GM12878 (cell line): ENCODE measurements around the gene TEX36. TPM values are rescaled to one million over a fixed set of nuclear protein-coding genes. Genes with fewer than 3 reads are reported as not detected.

Experiments
- ATAC-seq: fragments of 200-7000 bp; cut with Tn5 transposase; 3 replicates; pipeline ENCODE4 v1.9.1; 2020; ENCODE audit warnings: mild to moderate bottlenecking, moderate library complexity
- BruUV-seq: library from RNA; stranded (reverse); fragments of 400-500 nt; replicated peaks from 2 replicates; lab custom pipeline; 2021; lab: Mats Ljungman, UMichigan
- CTCF ChIA-PET: fragments of 300-600 bp; sonication (Branson Sonifier 250); formaldehyde crosslinking; extraction: SDS; loops from one replicate; lab custom pipeline; 2021; ENCODE audit warnings: inconsistent platforms; lab: Yijun Ruan, JAX
- POLR2A ChIA-PET: fragments of 350-600 bp; formaldehyde crosslinking; extraction: SDS; loops from one replicate; lab custom pipeline; 2021; ENCODE audit warnings: inconsistent platforms; lab: Charles Lee
- RAD21 ChIA-PET: fragments of 300-600 bp; sonication (Branson Sonifier 250); formaldehyde crosslinking; loops from one replicate; lab custom pipeline; 2023; ENCODE audit warnings: antibody characterized with exemption; ENCODE audit not compliant: unreplicated experiment; lab: Charles Lee
- SMC1A ChIA-PET: fragments of 300-600 bp; sonication (Branson Sonifier 250); formaldehyde crosslinking; loops from one replicate; lab custom pipeline; 2023; ENCODE audit not compliant: unreplicated experiment, uncharacterized antibody; lab: Charles Lee
- DNase-seq: peaks from one replicate; pipeline ENCODE4 v3.0.0-alpha.2; 2011; ENCODE audit warnings: low read depth, low spot score
- FAIRE-seq: peaks from 3 replicates; lab custom pipeline; 2011; peaks lifted over from hg19 to GRCh38; lab: Jason Lieb, UNC
- H2AFZ ChIP-seq: 2 replicates; pipeline ENCODE4 v1.6.0; 2011; ENCODE audit warnings: low read depth, low read length, control low read depth; ENCODE audit not compliant: control insufficient read depth
- H3K27ac ChIP-seq: 2 replicates; pipeline ENCODE4 v1.5.1; 2011; ENCODE audit warnings: control low read depth; ENCODE audit not compliant: control insufficient read depth, insufficient read depth
- H3K27me3 ChIP-seq, 2 experiments: replicated peaks in 1 of 2; 2 replicates each; pipeline versions ENCODE4 v1.6.0 to v1.6.1; 2011; ENCODE audit warnings: low read length in 1 of 2; ENCODE audit not compliant: control insufficient read depth in 2 of 2, insufficient read depth in 2 of 2
- H3K36me3 ChIP-seq, 2 experiments: 2 replicates each; pipeline ENCODE4 v1.5.1; 2011; ENCODE audit warnings: low read length in 1 of 2; ENCODE audit not compliant: control insufficient read depth in 2 of 2, insufficient read depth in 2 of 2
- H3K4me1 ChIP-seq: 2 replicates; pipeline ENCODE4 v1.6.1; 2011; ENCODE audit warnings: mild to moderate bottlenecking, low read length, moderate library complexity, mixed read lengths; ENCODE audit not compliant: control insufficient read depth, insufficient read depth
- H3K4me2 ChIP-seq: 2 replicates; pipeline ENCODE4 v1.6.0; 2011; ENCODE audit warnings: control low read depth; ENCODE audit not compliant: control insufficient read depth, insufficient read depth
- H3K4me3 ChIP-seq: fragments of 200-600 bp; sonication (generic); 2 replicates; pipeline ENCODE4 v1.5.1; 2016
- H3K79me2 ChIP-seq: 2 replicates; pipeline ENCODE4 v1.6.0; 2011; ENCODE audit warnings: low read length; ENCODE audit not compliant: control insufficient read depth, insufficient read depth
- H3K9ac ChIP-seq: 2 replicates; pipeline ENCODE4 v1.8.0; 2011; ENCODE audit warnings: low read length, control low read depth, mixed read lengths; ENCODE audit not compliant: control insufficient read depth, insufficient read depth
- H3K9me3 ChIP-seq: replicated peaks from 3 replicates; pipeline ENCODE4 v1.5.1; 2011; ENCODE audit warnings: mild to moderate bottlenecking, low read length; ENCODE audit not compliant: control insufficient read depth, insufficient read depth
- H4K20me1 ChIP-seq: 2 replicates; pipeline ENCODE4 v1.6.0; 2011; ENCODE audit not compliant: control insufficient read depth, insufficient read depth
- ATF3 ChIP-seq: IDR thresholded peaks from 2 replicates; pipeline ENCODE4 v1.6.1; 2011; ENCODE audit warnings: low read depth, mild to moderate bottlenecking, low read length, moderate library complexity, borderline replicate concordance; ENCODE audit errors: extremely low read depth
- CHD4 ChIP-seq: fragments of 200-600 bp; sonication (generic); IDR thresholded peaks from 2 replicates; pipeline ENCODE4 v1.6.1; 2016; ENCODE audit warnings: mild to moderate bottlenecking
- CTCF ChIP-seq, 3 experiments: IDR thresholded peaks in 2 of 3; conservative IDR thresholded peaks in 1 of 3; 2 replicates each; pipeline ENCODE4 v1.5.1; 2011; ENCODE audit warnings: low read depth in 3 of 3, low read length in 3 of 3, mild to moderate bottlenecking in 3 of 3, control low read depth in 2 of 3, moderate library complexity in 2 of 3, inconsistent platforms in 1 of 3, mixed read lengths in 1 of 3; ENCODE audit not compliant: control insufficient read depth in 2 of 3, insufficient read depth in 1 of 3; ENCODE audit errors: extremely low read depth in 1 of 3
- ESRRA ChIP-seq: IDR thresholded peaks from 2 replicates; pipeline ENCODE4 v1.6.1; 2012; ENCODE audit warnings: mild to moderate bottlenecking, low read length, improper control_type of control experiment
- FOXM1 ChIP-seq: IDR thresholded peaks from 2 replicates; pipeline ENCODE4 v1.6.1; 2012; ENCODE audit warnings: low read depth, mild to moderate bottlenecking, inconsistent platforms, low read length, moderate library complexity
- IRF4 ChIP-seq: IDR thresholded peaks from 2 replicates; pipeline ENCODE4 v1.6.1; 2011; ENCODE audit warnings: low read depth, low read length
- KAT2A ChIP-seq: conservative IDR thresholded peaks from 2 replicates; pipeline ENCODE4 v1.6.1; 2011; ENCODE audit warnings: low read depth, low read length; ENCODE audit not compliant: control insufficient read depth
- KLF5 ChIP-seq: fragments of 450-650 bp; IDR thresholded peaks from 2 replicates; pipeline ENCODE4 v1.6.1; 2014; ENCODE audit warnings: mild to moderate bottlenecking; ENCODE audit not compliant: partially characterized antibody
- MYC ChIP-seq: IDR thresholded peaks from 2 replicates; pipeline ENCODE4 v1.6.1; 2011; ENCODE audit warnings: mild to moderate bottlenecking, low read length, moderate library complexity, inconsistent platforms; ENCODE audit not compliant: insufficient read depth, insufficient replicate concordance, insufficient read length, severe bottlenecking
- NFIC ChIP-seq: IDR thresholded peaks from 2 replicates; pipeline ENCODE4 v1.6.1; 2012; ENCODE audit warnings: low read depth, mild to moderate bottlenecking, inconsistent platforms, low read length, moderate library complexity
- NR2C1 ChIP-seq: fragments of 450-650 bp; IDR thresholded peaks from 2 replicates; pipeline ENCODE4 v1.6.1; 2017; ENCODE audit warnings: antibody characterized with exemption, mild to moderate bottlenecking, moderate library complexity
- NR2F1 ChIP-seq: fragments of 450-650 bp; conservative IDR thresholded peaks from 2 replicates; pipeline ENCODE4 v1.6.1; 2017; ENCODE audit warnings: mild to moderate bottlenecking
- RAD51 ChIP-seq: fragments of 450-650 bp; IDR thresholded peaks from 2 replicates; pipeline ENCODE4 v1.6.1; 2016; ENCODE audit warnings: moderate library complexity, mild to moderate bottlenecking, inconsistent platforms
- USF2 ChIP-seq: IDR thresholded peaks from 2 replicates; pipeline ENCODE4 v1.6.1; 2011; ENCODE audit warnings: low read depth, low read length, improper control_type of control experiment, borderline replicate concordance
- YY1 ChIP-seq: IDR thresholded peaks from 2 replicates; pipeline ENCODE4 v1.6.1; 2011; ENCODE audit warnings: low read depth, mild to moderate bottlenecking, low read length
- ZBTB4 ChIP-seq: fragments of 450-650 bp; formaldehyde crosslinking; IDR thresholded peaks from 2 replicates; pipeline ENCODE4 v1.4.0; 2022; ENCODE audit warnings: mild to moderate bottlenecking, moderate library complexity
- WGBS: methylation state at CpG from one replicate; pipeline ENCODE4 v1.1.6; 2016; ENCODE audit warnings: low lambda C conversion rate; ENCODE audit not compliant: insufficient replicate concordance, insufficient coverage; ENCODE audit errors: missing lambda C conversion rate; 5-methylcytosine and 5-hydroxymethylcytosine counted together
- in situ Hi-C: fragments of 300-500 bp; cut with MboI; formaldehyde crosslinking; loops from 9 replicates; pipeline ENCODE4 v1.14.3; 2018; ENCODE audit warnings: mixed read lengths
- intact Hi-C: fragments of 100-400 bp; cut with micrococcal nuclease; formaldehyde crosslinking; loops from one replicate; pipeline ENCODE4 v1.14.2; 2022; ENCODE audit not compliant: unreplicated experiment
- polyA plus RNA-seq, 11 experiments: library from polyadenylated mRNA; depleted of rRNA in 4 of 11; unstranded in 6 of 11; stranded (reverse) in 5 of 11; fragments of >200 nt; fragmentation: Nextera tagmentation in 4 of 11; fragmentation: Illumina TruSeq in 1 of 11; extraction: Ambion mirVana in 4 of 11; extraction: Trizol in 1 of 11; gene quantifications; 1 replicate in 1 of 11; 2 replicates in 10 of 11; pipeline versions ENCODE4 v1.2.1 to v1.2.3, GENCODE V29; 2011 to 2016; ENCODE audit warnings: inconsistent platforms in 2 of 11, missing spikeins in 2 of 11, low read depth in 1 of 11
- total RNA-seq, 4 experiments: library from RNA; depleted of rRNA in 3 of 4; stranded (reverse); fragments of >200 nt in 3 of 4; fragmentation: Illumina TruSeq in 1 of 4; extraction: Trizol in 1 of 4; gene quantifications; 2 replicates each; pipeline versions ENCODE4 v1.2.1 to v1.2.3, GENCODE V29; 2013 to 2021

Gene TEX36
- total and polyA plus RNA-seq, 10 of the 15 experiments (the other 5 are each of a cell fraction or from before 2014, with no cell fraction given) = not detected

- Histone ChIP-seq H3K4me3 (no peak overlapping the region), H3K4me1 (no peaks in the 10 kb centered on the region)
- RAD21 ChIA-PET = no interaction called here
- 35% methylated on average over 12 of the region's 12 CpGs for WGBS
- TF ChIP-seq YY1 (no peak), ATF3 (no peak), IRF4 (no peak), NR2C1 (no peak), CHD4 (no peak), ZBTB4 (CRISPR knock-in tag) (no peak), FOXM1 (no peak), MYC (no peak), KAT2A (no peak), CTCF (IDR thresholded peaks at IDR 0.05 in 2 of 3, conservative IDR thresholded peaks at IDR 0.05 in 1 of 3; ENCODE audit: control insufficient read depth in 2 of 3, extremely low read depth in 1 of 3, insufficient read depth in 1 of 3, low read depth in 3 of 3, low read length in 3 of 3) (no peak), RAD51 (no peak), NFIC (no peak), ESRRA (no peak), KLF5 (no peak), NR2F1 (no peak), USF2 (no peak)
- TF ChIP-seq, all 136 proteins: peak for 0
- no peaks in the 10 kb centered on the region for H3K27me3 ChIP-seq
- ChIA-PET SMC1A (no interaction called here), CTCF (no interaction called here), POLR2A (no interaction called here)
- H2AFZ ChIP-seq = no peak overlapping the region
- DNase-seq (no peak), ATAC-seq (no peak), FAIRE-seq (no peak)
- in situ Hi-C loops (no loop called here), intact Hi-C loops (no loop called here)
- no peak overlapping the region for H3K27ac ChIP-seq
- no peak overlapping the region for H3K4me2 ChIP-seq
- H3K79me2 ChIP-seq = no peaks in the 10 kb centered on the region
- no peaks in the 10 kb centered on the region for H4K20me1 ChIP-seq
- no TSS peak for BruUV-seq
- H3K36me3 ChIP-seq = no peaks in the 10 kb centered on the region
- no peaks in the 10 kb centered on the region; the same call in 2 of the 3 replicates for H3K9me3 ChIP-seq
- no peak overlapping the region for H3K9ac ChIP-seq
Measured at GRCh38 chr10:125625586-125625985, 57.4 kb downstream of the TEX36 start.
